ENCODE results near the gene BMERB1.

DNA sequence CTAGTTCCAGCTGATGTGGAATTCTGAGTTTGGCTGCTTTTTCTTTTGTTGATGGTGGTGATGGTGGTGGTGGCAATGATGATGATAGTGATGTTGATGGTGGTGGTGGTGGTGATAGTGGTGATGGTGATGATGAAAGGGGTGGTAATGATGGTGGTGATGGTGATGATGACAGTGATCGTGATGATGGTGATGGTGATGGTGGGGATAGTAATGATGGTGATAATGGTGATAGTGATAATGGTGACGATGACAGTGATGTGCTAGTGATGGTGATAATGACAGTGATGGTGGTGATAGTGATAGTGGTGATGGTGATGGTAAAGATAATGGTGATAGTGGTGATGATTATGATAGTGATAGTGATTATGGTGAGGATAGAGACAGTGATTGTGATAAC is 61.5 kb downstream of the BMERB1 start:
- no peak for TF ChIP-seq EZH2 (IDR thresholded peaks at IDR 0.05; ENCODE audit: low read length)
- TF ChIP-seq, protein P1, sequence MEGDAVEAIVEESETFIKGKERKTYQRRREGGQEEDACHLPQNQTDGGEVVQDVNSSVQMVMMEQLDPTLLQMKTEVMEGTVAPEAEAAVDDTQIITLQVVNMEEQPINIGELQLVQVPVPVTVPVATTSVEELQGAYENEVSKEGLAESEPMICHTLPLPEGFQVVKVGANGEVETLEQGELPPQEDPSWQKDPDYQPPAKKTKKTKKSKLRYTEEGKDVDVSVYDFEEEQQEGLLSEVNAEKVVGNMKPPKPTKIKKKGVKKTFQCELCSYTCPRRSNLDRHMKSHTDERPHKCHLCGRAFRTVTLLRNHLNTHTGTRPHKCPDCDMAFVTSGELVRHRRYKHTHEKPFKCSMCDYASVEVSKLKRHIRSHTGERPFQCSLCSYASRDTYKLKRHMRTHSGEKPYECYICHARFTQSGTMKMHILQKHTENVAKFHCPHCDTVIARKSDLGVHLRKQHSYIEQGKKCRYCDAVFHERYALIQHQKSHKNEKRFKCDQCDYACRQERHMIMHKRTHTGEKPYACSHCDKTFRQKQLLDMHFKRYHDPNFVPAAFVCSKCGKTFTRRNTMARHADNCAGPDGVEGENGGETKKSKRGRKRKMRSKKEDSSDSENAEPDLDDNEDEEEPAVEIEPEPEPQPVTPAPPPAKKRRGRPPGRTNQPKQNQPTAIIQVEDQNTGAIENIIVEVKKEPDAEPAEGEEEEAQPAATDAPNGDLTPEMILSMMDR (optimal IDR thresholded peaks at IDR 0.05 in 1 of 3, IDR thresholded peaks at IDR 0.05 in 1 of 3, conservative IDR thresholded peaks at IDR 0.05 in 1 of 3; ENCODE audit: extremely low read depth in 1 of 3, insufficient read depth in 2 of 3, low read length in 3 of 3): no peak

Data from keratinocyte (primary cell).